Measurements from ENCODE around the gene GFM2.
"Not testable (repeated sequence)": the region's sequence is repeated elsewhere in the genome, so short reads cannot be mapped to it uniquely, and the experiment has no call there.

GFM2 gene

DNA sequence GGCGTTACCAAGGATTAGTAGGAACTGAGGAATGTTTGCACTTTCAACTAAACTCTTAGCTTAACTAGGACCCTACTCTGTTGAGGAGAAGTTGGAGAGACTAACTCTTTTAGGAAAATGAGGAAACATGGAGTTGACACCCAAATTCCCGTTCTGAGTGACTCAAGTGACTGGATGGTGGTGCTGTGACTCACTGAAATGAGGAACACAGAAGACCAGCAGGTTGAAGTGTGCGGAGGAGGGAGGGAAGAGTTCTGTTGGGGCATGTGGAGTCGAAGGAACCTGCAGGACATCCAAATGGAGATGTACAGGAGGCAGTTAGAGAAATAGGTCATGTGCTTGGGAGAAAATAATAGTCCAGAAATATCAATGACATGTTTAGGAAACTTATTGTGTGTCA, 73.7 kb downstream of the GFM2 start:
- no peak for DNase-seq

DNA sequence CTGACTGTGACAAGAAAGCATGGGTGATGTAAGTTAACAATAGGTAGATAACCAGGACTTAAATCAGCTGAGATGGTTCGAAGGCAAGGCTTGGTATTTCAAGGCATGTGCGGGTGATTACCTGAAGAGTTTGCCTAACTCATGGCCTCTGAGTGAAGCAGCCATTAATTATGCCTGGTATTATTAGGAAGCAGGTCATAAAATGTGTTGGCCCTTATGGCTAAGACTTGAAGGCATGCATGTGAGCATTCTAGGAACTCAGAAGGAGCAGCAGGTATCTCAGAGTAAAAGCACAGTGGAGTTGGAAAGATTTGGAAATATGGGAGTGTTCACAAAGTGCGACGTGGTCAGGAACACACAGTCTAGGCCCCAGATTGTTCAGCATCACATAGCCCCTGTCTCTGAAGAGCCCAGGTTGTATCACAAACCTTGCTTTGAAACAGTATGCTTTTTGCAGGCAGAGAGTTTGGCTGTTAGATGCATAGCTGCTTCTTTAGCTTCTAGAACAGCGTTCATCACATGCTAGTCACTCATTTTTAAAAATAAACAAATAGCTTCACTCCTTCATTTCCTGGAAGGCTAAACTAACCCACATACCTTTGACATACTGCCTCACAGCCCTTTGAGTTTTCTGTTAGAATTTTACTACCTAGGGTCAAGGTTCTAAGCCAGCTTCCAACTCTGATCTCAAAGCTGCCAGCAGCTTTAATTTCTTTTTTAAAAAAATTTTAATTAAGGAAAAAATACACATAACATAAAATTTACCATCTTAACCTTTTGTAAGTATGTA, 79.8 kb downstream of the GFM2 start:
- no peak for DNase-seq

DNA sequence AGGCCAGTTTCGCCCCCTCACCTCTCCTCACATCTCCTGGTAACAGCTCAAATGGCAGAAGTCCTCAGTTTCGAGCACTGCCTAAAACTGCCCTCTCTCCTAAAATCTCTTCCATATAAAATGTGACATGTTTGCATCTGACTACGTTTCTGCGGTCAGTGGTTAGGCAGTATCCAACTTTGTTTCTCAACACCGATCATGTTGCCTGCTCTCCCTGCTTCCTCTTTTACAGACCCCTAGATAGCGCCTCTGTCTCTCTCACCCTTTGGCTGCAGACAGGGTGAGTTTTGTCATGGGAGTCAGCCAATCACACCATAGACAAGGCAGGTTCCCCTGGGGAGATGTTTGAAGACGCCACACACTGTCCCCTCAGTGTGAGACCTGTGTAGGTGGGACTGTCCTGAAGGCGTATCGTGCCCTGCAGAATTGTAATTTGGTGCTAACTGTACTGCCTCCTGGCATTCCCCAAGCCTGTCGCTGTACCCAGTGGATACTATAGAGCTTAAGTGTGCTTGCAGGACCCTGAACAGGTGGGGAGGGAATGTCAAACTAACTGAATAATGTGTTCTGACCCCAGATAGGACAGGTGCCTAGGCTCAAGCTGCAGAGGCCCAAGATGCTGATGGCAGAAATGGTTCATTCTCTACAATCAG, 80.8 kb downstream of the GFM2 start:
- DNase-seq: no peak

DNA sequence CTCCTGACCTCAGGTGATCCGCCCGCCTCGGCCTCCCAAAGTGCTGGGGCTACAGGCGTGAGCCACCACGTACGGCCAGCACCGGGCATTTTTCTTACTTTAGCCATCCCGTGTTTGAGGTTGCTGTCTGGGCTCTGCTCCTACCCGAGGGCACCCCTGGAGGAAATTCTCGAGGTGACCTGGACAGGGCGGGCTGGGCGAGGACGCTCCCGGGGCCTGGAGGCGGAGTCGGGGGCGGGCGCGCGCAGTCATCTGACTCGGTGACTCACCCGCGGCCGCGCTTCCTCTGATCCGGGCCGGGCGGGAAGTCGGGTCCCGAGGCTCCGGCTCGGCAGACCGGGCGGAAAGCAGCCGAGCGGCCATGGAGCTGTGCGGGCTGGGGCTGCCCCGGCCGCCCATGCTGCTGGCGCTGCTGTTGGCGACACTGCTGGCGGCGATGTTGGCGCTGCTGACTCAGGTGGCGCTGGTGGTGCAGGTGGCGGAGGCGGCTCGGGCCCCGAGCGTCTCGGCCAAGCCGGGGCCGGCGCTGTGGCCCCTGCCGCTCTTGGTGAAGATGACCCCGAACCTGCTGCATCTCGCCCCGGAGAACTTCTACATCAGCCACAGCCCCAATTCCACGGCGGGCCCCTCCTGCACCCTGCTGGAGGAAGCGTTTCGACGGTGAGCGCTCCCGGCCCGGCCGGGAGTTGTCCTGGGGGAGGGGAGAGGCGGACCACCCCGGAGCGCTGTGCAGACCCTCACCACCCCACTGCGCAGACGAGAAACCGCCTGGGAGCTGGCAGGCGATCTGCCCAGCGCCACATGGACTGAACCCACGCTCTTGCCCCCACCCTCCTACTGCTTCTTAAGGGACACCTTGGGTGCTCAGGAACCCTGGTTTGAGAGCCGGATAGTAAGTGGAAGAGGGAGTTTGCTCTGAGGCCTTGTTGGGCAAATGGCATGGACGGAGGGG, 81.7 kb downstream of the GFM2 start, which contains the start of gene HEXB:
HEXB (plus strand) TSS at position 334 of the 952 bp plus-strand sequence; CDS start at position 362, 28 bp downstream.
- DNase-seq: peak; percentile 51

DNA sequence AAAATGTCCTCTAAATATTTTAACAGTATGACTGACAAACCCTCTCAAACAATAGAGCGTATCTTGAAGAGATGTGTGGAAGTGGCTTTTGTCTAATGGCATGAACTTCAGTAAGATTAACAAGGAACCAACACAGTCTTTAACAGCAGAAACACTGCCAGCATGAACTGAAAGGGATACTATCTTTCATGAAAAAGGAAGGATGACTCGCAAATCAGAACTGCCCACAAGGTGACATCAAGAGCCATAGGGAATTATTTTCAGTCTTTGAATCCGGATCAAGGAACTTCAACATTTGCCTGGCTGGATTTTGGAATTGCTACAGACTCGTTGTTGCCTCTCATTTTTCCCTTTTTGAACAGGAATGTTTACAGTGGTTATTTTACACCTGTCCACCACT, 87.0 kb downstream of the GFM2 start:
- no peak for DNase-seq

DNA sequence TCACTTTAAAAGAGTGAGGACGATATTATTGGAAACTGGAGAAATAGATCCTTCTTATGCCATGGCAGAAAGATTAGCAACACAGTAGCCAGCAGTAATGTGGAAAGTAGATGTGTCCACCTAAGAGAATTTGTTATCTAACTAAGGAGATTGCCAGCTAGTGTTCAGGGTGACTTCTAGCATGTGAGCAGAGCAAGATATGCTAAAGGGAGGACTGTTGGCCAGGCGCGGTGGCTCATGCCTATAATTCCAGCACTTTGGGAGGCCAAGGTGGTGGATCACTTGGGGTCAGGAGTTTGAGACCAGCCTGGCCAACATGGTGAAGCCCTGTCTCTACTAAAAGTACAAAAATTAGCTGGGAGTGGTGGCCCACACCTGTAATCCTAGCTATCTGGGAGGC, 87.6 kb downstream of the GFM2 start:
- DNase-seq: not testable (repeated sequence)

DNA sequence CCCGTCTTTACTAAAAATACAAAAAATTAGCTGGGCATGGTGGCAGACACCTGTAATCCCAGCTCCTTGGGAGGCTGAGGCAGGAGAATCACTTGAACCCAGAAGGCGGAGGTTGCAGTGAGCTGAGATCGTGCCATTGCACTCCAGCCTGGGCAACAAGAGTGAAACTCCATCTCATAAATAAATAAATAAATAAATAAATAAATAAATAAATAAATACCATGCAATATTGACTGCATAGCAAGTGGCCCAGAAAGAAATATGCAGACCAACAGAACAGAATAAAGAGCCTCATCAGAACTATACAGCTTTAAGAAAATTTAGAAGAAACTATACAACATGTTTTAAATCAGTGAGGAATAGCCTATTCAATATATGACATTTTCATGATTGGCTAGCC, 88.8 kb downstream of the GFM2 start:
- DNase-seq: not testable (repeated sequence)

DNA sequence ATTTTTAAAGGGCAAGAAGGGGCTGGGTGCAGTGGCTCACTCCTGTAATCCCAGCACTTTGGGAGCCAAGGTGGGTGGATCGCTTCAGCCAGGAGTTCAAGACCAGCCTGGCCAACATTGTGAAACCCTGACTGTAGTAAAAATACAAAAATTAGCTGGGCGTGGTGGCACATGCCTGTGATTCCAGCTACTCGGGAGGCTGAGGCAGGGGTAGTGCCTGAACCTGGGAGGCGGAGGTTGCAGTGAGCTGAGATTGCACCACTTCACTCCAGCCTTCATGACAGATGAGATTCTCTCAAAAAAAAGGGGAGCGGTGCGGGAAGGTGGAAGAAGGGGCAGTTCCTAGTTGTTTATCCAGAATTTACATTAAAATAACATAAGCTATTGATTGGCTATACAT, 90.5 kb downstream of the GFM2 start:
- DNase-seq: not testable (repeated sequence)

DNA sequence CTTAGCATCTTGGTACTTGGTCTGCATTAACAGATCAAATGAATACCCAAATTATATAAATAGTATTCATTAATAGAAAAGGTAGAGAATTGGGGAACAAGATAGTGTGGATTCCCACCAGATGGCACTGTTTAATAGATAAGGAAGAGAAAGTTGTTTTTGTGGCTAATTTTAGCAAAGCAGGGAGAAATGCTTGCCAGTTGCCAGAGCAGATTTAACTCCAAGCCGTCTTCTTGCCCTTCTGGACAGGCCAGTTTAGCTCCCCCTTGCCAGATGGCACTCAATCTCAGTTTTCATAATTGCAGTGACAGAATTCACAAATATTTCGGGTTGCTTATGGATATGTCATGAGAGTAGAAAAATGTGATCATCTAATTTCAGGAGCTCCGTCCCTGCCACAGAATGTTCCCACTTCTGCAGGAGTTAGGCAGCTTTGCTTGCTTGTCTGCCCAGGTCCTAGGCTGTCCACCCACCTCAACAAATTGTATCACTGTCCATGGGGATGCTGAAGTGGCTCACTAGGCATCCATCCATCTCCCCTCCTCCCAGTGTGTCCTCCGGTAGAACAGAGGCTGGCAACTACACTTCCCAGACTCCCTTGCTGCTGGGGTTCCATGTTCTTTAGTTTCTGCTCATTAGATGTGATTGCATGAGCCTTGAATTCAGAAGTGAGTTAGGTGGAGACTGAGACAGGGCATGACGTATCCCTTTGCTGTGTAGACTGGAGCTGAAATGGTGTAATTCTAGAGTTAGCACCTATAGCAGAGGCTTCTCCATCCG, 93.7 kb downstream of the GFM2 start:
- DNase-seq: no peak

DNA sequence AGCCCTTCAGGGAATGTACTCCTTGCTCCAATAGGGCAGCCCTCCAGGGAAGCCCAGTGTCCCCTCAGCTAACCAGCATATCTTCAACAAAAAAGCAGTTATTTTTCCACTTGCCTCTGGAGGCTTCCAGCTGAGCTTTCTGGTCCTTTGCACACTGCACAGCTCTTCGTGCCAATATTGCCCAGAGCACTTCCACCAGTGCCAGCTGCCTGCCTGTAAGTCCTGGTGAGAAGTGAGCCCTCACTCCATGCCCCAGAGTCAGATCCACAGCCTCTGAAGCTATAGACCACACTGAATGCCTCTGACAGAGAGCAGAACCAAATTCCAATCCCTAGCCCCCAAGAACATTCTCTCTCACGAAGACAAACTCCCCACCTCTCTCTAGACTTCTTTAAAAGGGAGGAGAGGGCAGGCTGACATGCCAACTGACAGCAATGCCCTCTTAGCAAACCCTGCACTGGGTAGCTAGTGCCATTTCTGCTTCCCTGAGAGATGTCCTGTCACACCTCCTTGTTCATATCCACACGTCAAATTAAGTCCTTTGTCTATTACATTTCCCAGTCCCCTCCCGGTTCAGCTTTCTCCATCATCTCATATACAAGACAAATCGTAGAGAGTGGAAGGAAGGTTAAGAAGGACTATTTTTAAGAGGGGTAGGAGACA, 94.6 kb downstream of the GFM2 start:
- no peak for DNase-seq

Measured in NCI-H1092 (cell line).